ENCODE data around the gene INVS.
"Not testable (repeated sequence)": the region's sequence is repeated elsewhere in the genome, so short reads cannot be mapped to it uniquely, and the experiment has no call there.

INVS gene

GRCh38 chr9:100083448-100084127 is 15.5 kb upstream of the INVS start:
- no peak for DNase-seq (ENCODE audit: low spot score)

- DNase-seq (ENCODE audit: low spot score): no peak
Observed at GRCh38 chr9:100084128-100084453, 15.0 kb upstream of the INVS start.

- DNase-seq (ENCODE audit: low spot score): no peak
Observed at GRCh38 chr9:100084734-100085133, 14.3 kb upstream of the INVS start.

GRCh38 chr9:100086097-100086635 is 12.9 kb upstream of the INVS start:
- no peak for DNase-seq (ENCODE audit: low spot score)

GRCh38 chr9:100087218-100087617 is 11.8 kb upstream of the INVS start:
- DNase-seq (ENCODE audit: low spot score): no peak

- DNase-seq (ENCODE audit: low spot score): no peak
Observed at GRCh38 chr9:100088202-100088601, 10.8 kb upstream of the INVS start.

- no peak for DNase-seq (ENCODE audit: low spot score)
Observed at GRCh38 chr9:100090880-100091279, 8.2 kb upstream of the INVS start.

GRCh38 chr9:100091650-100092049 is 7.4 kb upstream of the INVS start:
- DNase-seq (ENCODE audit: low spot score): no peak

GRCh38 chr9:100092066-100092465 is 7.0 kb upstream of the INVS start:
- DNase-seq (ENCODE audit: low spot score): no peak

GRCh38 chr9:100094411-100094810 is 4.6 kb upstream of the INVS start:
- not testable (repeated sequence) for DNase-seq (ENCODE audit: low spot score)

GRCh38 chr9:100096378-100096916 is 2.6 kb upstream of the INVS start:
- no peak for DNase-seq (ENCODE audit: low spot score)

GRCh38 chr9:100098046-100098886 is 777 bp upstream of the INVS start:
- peak; percentile 47 for DNase-seq (ENCODE audit: low spot score)

- no peak for DNase-seq (ENCODE audit: low spot score)
Observed at GRCh38 chr9:100099722-100100042, 639 bp downstream of the INVS start.

- DNase-seq (ENCODE audit: low spot score): no peak
Observed at GRCh38 chr9:100100146-100100667, 1.2 kb downstream of the INVS start.

GRCh38 chr9:100101608-100102007 is 2.6 kb downstream of the INVS start:
- DNase-seq (ENCODE audit: low spot score): no peak

GRCh38 chr9:100104314-100104713 is 5.3 kb downstream of the INVS start:
- no peak for DNase-seq (ENCODE audit: low spot score)

- DNase-seq (ENCODE audit: low spot score): no peak
Observed at GRCh38 chr9:100105861-100106260, 6.8 kb downstream of the INVS start.

GRCh38 chr9:100106616-100107015 is 7.6 kb downstream of the INVS start:
- DNase-seq (ENCODE audit: low spot score): no peak

- DNase-seq (ENCODE audit: low spot score): no peak
Observed at GRCh38 chr9:100108559-100108958, 9.5 kb downstream of the INVS start.

GRCh38 chr9:100111235-100111634 is 12.2 kb downstream of the INVS start:
- DNase-seq (ENCODE audit: low spot score): no peak

GRCh38 chr9:100112677-100113336 is 13.8 kb downstream of the INVS start:
- DNase-seq (ENCODE audit: low spot score): no peak

GRCh38 chr9:100117316-100117715 is 18.3 kb downstream of the INVS start:
- DNase-seq (ENCODE audit: low spot score): no peak

Measured in kidney capillary endothelial cell (primary cell).